H9 (cell line): ENCODE data around the gene TRIM36. TPM values are rescaled to one million over a fixed set of nuclear protein-coding genes. Genes with fewer than 3 reads are reported as not detected.

Experiments
- DNase-seq: peaks from one replicate; pipeline ENCODE4 v3.0.0-alpha.2; 2017
- H2AFZ ChIP-seq: one replicate; pipeline ENCODE4 v1.6.1; 2013; ENCODE audit warnings: mild to moderate bottlenecking, low read length, control low read depth, moderate library complexity
- H2AK5ac ChIP-seq: 2 replicates; pipeline ENCODE4 v1.6.1; 2013; ENCODE audit warnings: low read length, control low read depth, mixed read lengths; ENCODE audit not compliant: insufficient read length
- H2BK120ac ChIP-seq: one replicate; pipeline ENCODE4 v1.6.1; 2013; ENCODE audit warnings: low read depth, mild to moderate bottlenecking, low read length, control low read depth, inconsistent platforms; ENCODE audit not compliant: poor library complexity, severe bottlenecking
- H2BK12ac ChIP-seq: 2 replicates; pipeline ENCODE4 v1.6.1; 2013; ENCODE audit warnings: low read length, control low read depth, mixed read lengths, low read depth; ENCODE audit not compliant: insufficient read length
- H2BK15ac ChIP-seq: 2 replicates; pipeline ENCODE4 v1.6.1; 2013; ENCODE audit warnings: low read depth, low read length, control low read depth
- H2BK20ac ChIP-seq: one replicate; pipeline ENCODE4 v1.6.1; 2013; ENCODE audit warnings: low read depth, mild to moderate bottlenecking, low read length, control low read depth, inconsistent platforms; ENCODE audit not compliant: poor library complexity, severe bottlenecking
- H2BK5ac ChIP-seq: 2 replicates; pipeline ENCODE4 v1.6.1; 2013; ENCODE audit warnings: low read length, control low read depth, mixed read lengths; ENCODE audit not compliant: insufficient read length
- H3K14ac ChIP-seq: 2 replicates; pipeline ENCODE4 v1.6.1; 2013; ENCODE audit warnings: low read length, control low read depth; ENCODE audit not compliant: insufficient read depth
- H3K18ac ChIP-seq: 2 replicates; pipeline ENCODE4 v1.6.1; 2013; ENCODE audit warnings: low read depth, mild to moderate bottlenecking, mixed read lengths, low read length, control low read depth; ENCODE audit not compliant: insufficient read length
- H3K23ac ChIP-seq: 2 replicates; pipeline ENCODE4 v1.6.1; 2013; ENCODE audit warnings: low read length, control low read depth, mixed read lengths, low read depth; ENCODE audit not compliant: insufficient read length
- H3K23me2 ChIP-seq: 2 replicates; pipeline ENCODE4 v1.6.1; 2013; ENCODE audit warnings: low read depth, mild to moderate bottlenecking, mixed read lengths, low read length, control low read depth; ENCODE audit not compliant: insufficient read length, poor library complexity, severe bottlenecking
- H3K27ac ChIP-seq: 2 replicates; pipeline ENCODE4 v1.5.1; 2013; ENCODE audit warnings: low read length, control low read depth, mixed read lengths, low read depth; ENCODE audit not compliant: insufficient read length
- H3K27me3 ChIP-seq: 2 replicates; pipeline ENCODE4 v1.6.1; 2013; ENCODE audit warnings: low read length, control low read depth, inconsistent platforms; ENCODE audit not compliant: insufficient read depth
- H3K4ac ChIP-seq: 2 replicates; pipeline ENCODE4 v1.6.1; 2013; ENCODE audit warnings: low read depth, mild to moderate bottlenecking, control low read depth, inconsistent platforms, low read length, moderate library complexity
- H3K4me1 ChIP-seq: 2 replicates; pipeline ENCODE4 v1.6.1; 2013; ENCODE audit warnings: low read length, control low read depth, inconsistent platforms; ENCODE audit not compliant: insufficient read depth
- H3K4me2 ChIP-seq: 2 replicates; pipeline ENCODE4 v1.6.1; 2013; ENCODE audit warnings: low read length, control low read depth, mixed read lengths; ENCODE audit not compliant: insufficient read length, insufficient read depth
- H3K56ac ChIP-seq: 2 replicates; pipeline ENCODE4 v1.6.1; 2013; ENCODE audit warnings: low read depth, mild to moderate bottlenecking, mixed read lengths, low read length, control low read depth; ENCODE audit not compliant: insufficient read length
- H3K79me1 ChIP-seq: 2 replicates; pipeline ENCODE4 v1.6.1; 2013; ENCODE audit warnings: low read depth, mild to moderate bottlenecking, moderate library complexity, low read length, control low read depth, inconsistent platforms; ENCODE audit not compliant: insufficient read depth, poor library complexity, severe bottlenecking
- H3K79me2 ChIP-seq: 2 replicates; pipeline ENCODE4 v1.6.1; 2013; ENCODE audit warnings: low read length, control low read depth, inconsistent platforms; ENCODE audit not compliant: insufficient read depth
- H3K9ac ChIP-seq: 2 replicates; pipeline ENCODE4 v1.6.1; 2013; ENCODE audit warnings: low read length, control low read depth, mixed read lengths; ENCODE audit not compliant: insufficient read length; ENCODE audit errors: extremely low read depth
- H3K9me3 ChIP-seq: one replicate; pipeline ENCODE4 v1.6.1; 2013; ENCODE audit warnings: low read depth, low read length, inconsistent platforms; ENCODE audit not compliant: control insufficient read depth
- H3T11ph ChIP-seq: one replicate; pipeline ENCODE4 v1.6.1; 2013; ENCODE audit warnings: mild to moderate bottlenecking, low read length, control low read depth, inconsistent platforms
- H4K20me1 ChIP-seq: one replicate; pipeline ENCODE4 v1.6.1; 2013; ENCODE audit not compliant: control insufficient read depth, insufficient read length, insufficient read depth
- H4K5ac ChIP-seq: 2 replicates; pipeline ENCODE4 v1.6.1; 2013; ENCODE audit warnings: low read depth, mild to moderate bottlenecking, mixed read lengths, low read length, control low read depth; ENCODE audit not compliant: insufficient read length
- H4K8ac ChIP-seq: replicated peaks from 2 replicates; pipeline ENCODE4 v1.6.1; 2013; ENCODE audit warnings: low read length, control low read depth, mixed read lengths, low read depth; ENCODE audit not compliant: insufficient read length
- H4K91ac ChIP-seq: 2 replicates; pipeline ENCODE4 v1.6.1; 2013; ENCODE audit warnings: low read depth, mild to moderate bottlenecking, moderate library complexity, mixed read lengths, low read length, control low read depth; ENCODE audit not compliant: insufficient read length
- H3K27ac Mint-ChIP-seq, 3 experiments: 2 replicates in 2 of 3; 3 replicates in 1 of 3; pipeline ENCODE4 v1.8.0; 2020 to 2021; ENCODE audit warnings: mixed read lengths in 3 of 3, mild to moderate bottlenecking in 1 of 3, moderate library complexity in 1 of 3
- H3K27me3 Mint-ChIP-seq: 2 replicates; pipeline ENCODE4 v1.8.0; 2021; ENCODE audit warnings: low read depth, mild to moderate bottlenecking, moderate library complexity, mixed read lengths
- H3K36me3 Mint-ChIP-seq, 3 experiments: 2 replicates in 2 of 3; 3 replicates in 1 of 3; pipeline ENCODE4 v1.8.0; 2020 to 2021; ENCODE audit warnings: low read depth in 3 of 3, mixed read lengths in 3 of 3; ENCODE audit not compliant: insufficient read depth in 1 of 3
- H3K4me1 Mint-ChIP-seq, 2 experiments: 2 replicates each; pipeline ENCODE4 v1.8.0; 2020; ENCODE audit warnings: mixed read lengths in 2 of 2
- H3K4me3 Mint-ChIP-seq, 2 experiments: 2 replicates in 1 of 2; 3 replicates in 1 of 2; pipeline ENCODE4 v1.8.0; 2020 to 2021; ENCODE audit warnings: mild to moderate bottlenecking in 2 of 2, mixed read lengths in 2 of 2, moderate library complexity in 1 of 2
- H3K9me3 Mint-ChIP-seq, 2 experiments: 2 replicates in 1 of 2; 3 replicates in 1 of 2; pipeline ENCODE4 v1.8.0; 2020; ENCODE audit warnings: mild to moderate bottlenecking in 2 of 2, mixed read lengths in 2 of 2, moderate library complexity in 1 of 2
- CTCF ChIP-seq: fragments of 200-600 bp; sonication (generic); conservative IDR thresholded peaks from 3 replicates; pipeline ENCODE4 v1.8.0; 2021; ENCODE audit warnings: antibody characterized with exemption, mild to moderate bottlenecking
- WGBS: extraction: QIAGEN DNeasy Blood & Tissue Kit; methylation state at CpG from one replicate; pipeline ENCODE4 v1.1.7; 2013; ENCODE audit warnings: missing lambda C conversion rate, low lambda C conversion rate, mixed read lengths; ENCODE audit not compliant: insufficient read length; ENCODE audit errors: extremely low coverage; 5-methylcytosine and 5-hydroxymethylcytosine counted together
- total RNA-seq: library from RNA; stranded (reverse); gene quantifications from 2 replicates; pipeline ENCODE4 v1.2.1, GENCODE V29; 2021

Gene TRIM36
- total RNA-seq, 1 experiment from 2014 or later, result 14.6 TPM

DNA sequence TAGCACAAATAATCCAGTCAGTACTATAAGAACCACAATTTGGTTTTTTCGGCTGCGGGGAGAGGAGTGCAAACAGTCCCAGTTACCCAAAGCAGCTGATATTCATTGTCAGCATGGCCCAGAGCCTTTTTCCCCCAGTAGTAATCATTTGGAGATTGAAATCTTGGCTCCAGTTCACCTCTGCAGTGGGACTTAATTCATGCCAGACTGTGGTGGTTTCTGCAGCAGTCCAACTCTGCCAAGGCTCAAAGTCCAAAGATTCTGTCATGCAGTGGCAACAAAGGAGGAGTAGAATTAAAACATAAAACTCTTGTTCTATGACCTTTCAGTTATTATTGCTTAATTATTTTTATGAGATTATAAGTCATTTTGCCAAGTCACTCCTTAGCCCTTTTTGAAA is 25.0 kb upstream of the TRIM36 start:
- Histone ChIP-seq H3K18ac (no peak overlapping the region), H4K91ac (no peak overlapping the region), H2BK120ac (no peak overlapping the region), H3T11ph (no peak overlapping the region), H2BK5ac (no peak overlapping the region), H3K27ac (no peak overlapping the region), H3K9ac (no peak overlapping the region), H4K5ac (no peak overlapping the region), H2AFZ (no peak overlapping the region), H3K56ac (no peak overlapping the region), H3K4ac (no peak overlapping the region), H2BK20ac (no peak overlapping the region), H3K4me1 (peaks cover 2% of the 10 kb centered on the region; the same call in 1 of the 2 replicates), H3K79me1 (no peaks in the 10 kb centered on the region), H3K79me2 (no peaks in the 10 kb centered on the region), H3K4me2 (no peak overlapping the region), H4K20me1 (no peaks in the 10 kb centered on the region), H3K27me3 (no peaks in the 10 kb centered on the region), H2BK12ac (no peak overlapping the region), H3K23me2 (no peaks in the 10 kb centered on the region), H2AK5ac (no peak overlapping the region), H3K14ac (no peak overlapping the region), H4K8ac (no peak overlapping the region), H2BK15ac (no peak overlapping the region), H3K23ac (no peak overlapping the region), H3K9me3 (no peaks in the 10 kb centered on the region)
- Mint-ChIP-seq H3K4me3 (no peak overlapping the region), H3K4me1 (peaks cover 14% of the 10 kb centered on the region in 2 experiments), H3K27me3 (no peaks in the 10 kb centered on the region; the same call in 1 of the 2 replicates), H3K9me3 (no peaks in the 10 kb centered on the region), H3K36me3 (no peaks in the 10 kb centered on the region), H3K27ac (no peak overlapping the region)
- no peak for TF ChIP-seq CTCF
- WGBS, result no CpG with 5 or more reads among the region's 2 CpGs
- no peak for DNase-seq
